AG09319 (cell line): ENCODE data around the gene LHX5.

Experiments used
- DNase-seq: peaks from one replicate; pipeline ENCODE4 v3.0.0-alpha.2; 2010; ENCODE audit warnings: low read depth; ENCODE audit errors: extremely low read depth
- CTCF ChIP-seq: IDR thresholded peaks from 2 replicates; pipeline ENCODE4 v1.5.1; 2011; ENCODE audit warnings: low read depth, mild to moderate bottlenecking, inconsistent platforms, low read length, moderate library complexity

Gene LHX5

GRCh38 chr12:113467502-113468364 is 3.9 kb downstream of the LHX5 start:
- TF ChIP-seq CTCF: no peak
- no peak for DNase-seq

- DNase-seq: no peak
- TF ChIP-seq CTCF: no peak
Measured at GRCh38 chr12:113467142-113467501, 4.5 kb downstream of the LHX5 start.

GRCh38 chr12:113466454-113467141 is 5.1 kb downstream of the LHX5 start:
- no peak for DNase-seq
- no peak for TF ChIP-seq CTCF

- TF ChIP-seq CTCF: no peak
- no peak for DNase-seq
Measured at GRCh38 chr12:113465808-113466453, 5.7 kb downstream of the LHX5 start.

- no peak for TF ChIP-seq CTCF
- DNase-seq: no peak
Measured at GRCh38 chr12:113464852-113465719, 6.6 kb downstream of the LHX5 start.

GRCh38 chr12:113464452-113464775 is 7.3 kb downstream of the LHX5 start:
- TF ChIP-seq CTCF: no peak
- DNase-seq: no peak
